Astrocyte (in vitro differentiated cells and primary cell): ENCODE results near the gene NUSAP1. TPM values are rescaled to one million over a fixed set of nuclear protein-coding genes. Genes with fewer than 3 reads are reported as not detected.
A peak's percentile ranks its signal among the peaks of the same experiment; 100 is the strongest.

Experiments used
- DNase-seq: peaks from one replicate; pipeline ENCODE4 v3.0.0-alpha.2; 2010; ENCODE audit warnings: low read depth
- FAIRE-seq: peaks from 2 replicates; lab custom pipeline; 2011; peaks lifted over from hg19 to GRCh38; lab: Jason Lieb, UNC
- H2AFZ ChIP-seq: 2 replicates; pipeline ENCODE4 v1.6.0; 2012; ENCODE audit warnings: low read depth, low read length, inconsistent platforms
- H3K27ac ChIP-seq: 2 replicates; pipeline ENCODE4 v1.5.1; 2011; ENCODE audit warnings: low read depth, low read length, inconsistent platforms
- H3K27me3 ChIP-seq: 2 replicates; pipeline ENCODE4 v1.6.0; 2011; ENCODE audit warnings: low read length, inconsistent platforms; ENCODE audit not compliant: insufficient read depth
- H3K36me3 ChIP-seq: 2 replicates; pipeline ENCODE4 v1.5.1; 2011; ENCODE audit warnings: low read length, inconsistent platforms; ENCODE audit not compliant: insufficient read depth
- H3K4me1 ChIP-seq: 2 replicates; pipeline ENCODE4 v1.5.1; 2011; ENCODE audit warnings: low read length, inconsistent platforms; ENCODE audit not compliant: insufficient read depth
- H3K4me2 ChIP-seq: 2 replicates; pipeline ENCODE4 v1.6.0; 2012; ENCODE audit warnings: low read length, inconsistent platforms
- H3K4me3 ChIP-seq: 2 replicates; pipeline ENCODE4 v1.5.1; 2011; ENCODE audit warnings: low read depth, mild to moderate bottlenecking, low read length, inconsistent platforms; ENCODE audit not compliant: insufficient read depth
- H3K79me2 ChIP-seq: 2 replicates; pipeline ENCODE4 v1.6.0; 2012; ENCODE audit warnings: mild to moderate bottlenecking, low read length, inconsistent platforms; ENCODE audit not compliant: insufficient read depth
- H3K9ac ChIP-seq: 2 replicates; pipeline ENCODE4 v1.6.0; 2012; ENCODE audit warnings: mild to moderate bottlenecking, low read length, inconsistent platforms
- H3K9me3 ChIP-seq: 2 replicates; pipeline ENCODE4 v1.5.1; 2012; ENCODE audit warnings: low read depth, mild to moderate bottlenecking, low read length, inconsistent platforms; ENCODE audit not compliant: insufficient read depth
- H4K20me1 ChIP-seq: 2 replicates; pipeline ENCODE4 v1.6.0; 2012; ENCODE audit warnings: low read length, inconsistent platforms; ENCODE audit not compliant: insufficient read depth
- H3K27ac Mint-ChIP-seq: one replicate; pipeline ENCODE4 v1.8.0; 2021; ENCODE audit warnings: mild to moderate bottlenecking, mixed read lengths; ENCODE audit not compliant: unreplicated experiment
- H3K27me3 Mint-ChIP-seq: one replicate; pipeline ENCODE4 v1.8.0; 2021; ENCODE audit warnings: low read depth, mixed read lengths; ENCODE audit not compliant: unreplicated experiment
- H3K36me3 Mint-ChIP-seq: one replicate; pipeline ENCODE4 v1.8.0; 2021; ENCODE audit warnings: low read depth, mixed read lengths; ENCODE audit not compliant: unreplicated experiment
- H3K4me1 Mint-ChIP-seq: one replicate; pipeline ENCODE4 v1.8.0; 2021; ENCODE audit warnings: low read depth, mixed read lengths; ENCODE audit not compliant: unreplicated experiment
- H3K4me3 Mint-ChIP-seq: one replicate; pipeline ENCODE4 v1.8.0; 2021; ENCODE audit warnings: mild to moderate bottlenecking, moderate library complexity, mixed read lengths; ENCODE audit not compliant: unreplicated experiment
- H3K9me3 Mint-ChIP-seq: one replicate; pipeline ENCODE4 v1.8.0; 2021; ENCODE audit warnings: mild to moderate bottlenecking, mixed read lengths; ENCODE audit not compliant: unreplicated experiment
- EZH2 ChIP-seq: IDR thresholded peaks from 2 replicates; pipeline ENCODE4 v1.6.1; 2012; ENCODE audit warnings: mild to moderate bottlenecking, low read length, inconsistent platforms; ENCODE audit not compliant: insufficient read depth
- total RNA-seq: library from RNA; stranded (reverse); gene quantifications from 2 replicates; pipeline ENCODE4 v1.2.1, GENCODE V29; 2021
- TF ChIP-seq, protein P1 (sequence below): IDR thresholded peaks from 2 replicates; pipeline ENCODE4 v1.5.1; 2011; ENCODE audit warnings: low read depth, mild to moderate bottlenecking, inconsistent platforms, low read length, moderate library complexity; ENCODE audit not compliant: insufficient read depth

Gene NUSAP1
- total RNA-seq, 1 donor from 2014 or later, result 7.7 TPM

DNA sequence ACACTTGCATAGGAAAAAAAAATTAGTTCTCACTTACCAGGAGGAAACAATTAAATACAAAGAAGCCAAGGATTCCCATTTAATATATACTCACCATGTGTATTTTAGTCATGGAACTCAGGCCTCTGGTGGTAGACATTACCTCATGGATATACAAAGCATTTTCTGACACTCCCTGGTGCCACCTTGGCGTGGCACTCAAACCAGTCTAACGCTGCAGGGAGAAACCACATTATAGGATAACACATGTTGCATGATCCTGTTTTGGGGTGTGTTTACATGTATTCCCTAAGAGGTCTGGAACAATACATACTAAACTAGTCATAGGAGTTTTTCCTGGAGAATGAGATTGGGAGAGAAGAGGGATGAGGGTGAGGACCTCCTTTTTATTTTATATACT is 78.3 kb downstream of the NUSAP1 start:
- Mint-ChIP-seq H3K27me3 (no peaks in the 10 kb centered on the region), H3K4me3 (no peak overlapping the region), H3K36me3 (no peaks in the 10 kb centered on the region), H3K4me1 (peaks cover 8% of the 10 kb centered on the region), H3K9me3 (no peaks in the 10 kb centered on the region), H3K27ac (no peak overlapping the region)
- FAIRE-seq (no peak), DNase-seq (no peak)
- H3K79me2 ChIP-seq, result peaks cover 6% of the 10 kb centered on the region
- no peak overlapping the region for H3K4me3 ChIP-seq
- no peaks in the 10 kb centered on the region for H3K27me3 ChIP-seq
- H3K4me1 ChIP-seq, result no peaks in the 10 kb centered on the region
- no peaks in the 10 kb centered on the region for H3K9me3 ChIP-seq
- no peak overlapping the region for H3K9ac ChIP-seq
- no peaks in the 10 kb centered on the region for H3K36me3 ChIP-seq
- H4K20me1 ChIP-seq, result no peaks in the 10 kb centered on the region
- no peak overlapping the region for H3K4me2 ChIP-seq
- H2AFZ ChIP-seq, result no peak overlapping the region
- TF ChIP-seq EZH2, result no peak
- H3K27ac ChIP-seq, result no peak overlapping the region

DNA sequence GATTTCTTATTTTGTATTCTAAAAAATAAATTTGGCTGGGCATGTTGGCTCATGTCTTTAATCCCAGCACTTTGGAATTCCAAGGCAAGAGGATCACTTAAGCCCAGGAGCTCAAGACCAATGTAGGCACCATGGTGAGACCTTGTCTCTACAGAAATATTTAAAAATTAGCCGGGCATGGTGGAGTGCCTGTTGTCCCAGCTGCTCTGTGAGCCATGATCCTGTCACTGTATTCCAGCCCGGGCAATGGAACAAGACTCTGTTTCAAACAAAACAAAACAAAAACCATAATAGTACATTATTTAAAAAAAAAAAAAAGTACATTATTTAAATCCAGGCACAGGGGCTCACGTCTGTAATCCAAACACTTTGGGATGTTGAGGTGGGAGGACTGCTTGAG is 78.8 kb downstream of the NUSAP1 start:
- Histone ChIP-seq H3K27me3 (no peaks in the 10 kb centered on the region), H2AFZ (no peak overlapping the region), H3K27ac (no peak overlapping the region), H3K36me3 (no peaks in the 10 kb centered on the region), H3K4me1 (no peaks in the 10 kb centered on the region), H3K4me3 (no peak overlapping the region), H3K79me2 (peaks cover 10% of the 10 kb centered on the region), H3K9ac (no peak overlapping the region), H3K4me2 (no peak overlapping the region), H3K9me3 (no peaks in the 10 kb centered on the region), H4K20me1 (no peaks in the 10 kb centered on the region)
- H3K36me3 Mint-ChIP-seq, result peaks cover 2% of the 10 kb centered on the region
- H3K4me3 Mint-ChIP-seq, result no peak overlapping the region
- H3K27ac Mint-ChIP-seq, result no peak overlapping the region
- H3K9me3 Mint-ChIP-seq, result no peaks in the 10 kb centered on the region
- FAIRE-seq (no peak), DNase-seq (no peak)
- no peaks in the 10 kb centered on the region for H3K27me3 Mint-ChIP-seq
- peaks cover 10% of the 10 kb centered on the region for H3K4me1 Mint-ChIP-seq
- TF ChIP-seq EZH2, result no peak
- TF ChIP-seq, protein P1, sequence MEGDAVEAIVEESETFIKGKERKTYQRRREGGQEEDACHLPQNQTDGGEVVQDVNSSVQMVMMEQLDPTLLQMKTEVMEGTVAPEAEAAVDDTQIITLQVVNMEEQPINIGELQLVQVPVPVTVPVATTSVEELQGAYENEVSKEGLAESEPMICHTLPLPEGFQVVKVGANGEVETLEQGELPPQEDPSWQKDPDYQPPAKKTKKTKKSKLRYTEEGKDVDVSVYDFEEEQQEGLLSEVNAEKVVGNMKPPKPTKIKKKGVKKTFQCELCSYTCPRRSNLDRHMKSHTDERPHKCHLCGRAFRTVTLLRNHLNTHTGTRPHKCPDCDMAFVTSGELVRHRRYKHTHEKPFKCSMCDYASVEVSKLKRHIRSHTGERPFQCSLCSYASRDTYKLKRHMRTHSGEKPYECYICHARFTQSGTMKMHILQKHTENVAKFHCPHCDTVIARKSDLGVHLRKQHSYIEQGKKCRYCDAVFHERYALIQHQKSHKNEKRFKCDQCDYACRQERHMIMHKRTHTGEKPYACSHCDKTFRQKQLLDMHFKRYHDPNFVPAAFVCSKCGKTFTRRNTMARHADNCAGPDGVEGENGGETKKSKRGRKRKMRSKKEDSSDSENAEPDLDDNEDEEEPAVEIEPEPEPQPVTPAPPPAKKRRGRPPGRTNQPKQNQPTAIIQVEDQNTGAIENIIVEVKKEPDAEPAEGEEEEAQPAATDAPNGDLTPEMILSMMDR, result no peak

DNA sequence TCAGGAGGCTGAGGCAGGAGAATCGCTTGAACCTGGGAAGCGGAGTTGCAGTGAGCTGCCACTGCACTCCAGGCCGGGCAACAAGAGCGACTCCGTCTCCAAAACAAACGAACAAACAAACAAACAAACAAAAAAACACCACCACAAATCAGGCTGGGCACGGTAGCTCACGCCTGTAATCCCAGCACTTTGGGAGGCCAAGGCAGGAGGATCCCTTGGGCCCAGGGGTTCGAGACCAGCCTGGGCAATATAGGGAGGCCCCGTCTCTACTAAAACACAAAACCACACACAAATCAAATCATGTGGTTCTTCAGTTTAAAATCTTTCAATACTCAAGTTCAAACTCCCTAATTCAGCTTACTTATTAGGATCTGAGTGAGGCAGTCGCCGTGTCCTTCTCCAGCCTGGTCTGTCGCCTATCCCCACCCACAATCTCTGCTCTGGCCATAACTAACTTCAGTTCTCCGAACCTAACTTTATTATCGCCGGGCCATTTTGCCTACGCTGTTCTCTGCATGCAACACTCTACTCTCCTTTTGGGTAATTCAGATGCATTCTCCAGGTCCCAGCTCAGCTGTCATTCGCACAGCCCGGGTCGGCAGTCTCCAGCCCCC is 83.6 kb downstream of the NUSAP1 start:
- Histone ChIP-seq H3K4me2 (peak overlapping the region; percentile 99), H3K36me3 (no peaks in the 10 kb centered on the region), H3K9ac (peak overlapping the region; percentile 95), H4K20me1 (peaks cover 36% of the 10 kb centered on the region), H3K27ac (peak overlapping the region; percentile 80), H3K4me1 (peaks cover 4% of the 10 kb centered on the region), H3K27me3 (no peaks in the 10 kb centered on the region), H3K4me3 (peak overlapping the region; percentile 92), H3K79me2 (peaks cover 55% of the 10 kb centered on the region), H2AFZ (peak overlapping the region; percentile 96), H3K9me3 (no peaks in the 10 kb centered on the region)
- H3K4me3 Mint-ChIP-seq, result peak overlapping the region; percentile 99
- H3K4me1 Mint-ChIP-seq, result peaks cover 14% of the 10 kb centered on the region
- no peak for DNase-seq
- peaks cover 3% of the 10 kb centered on the region for H3K36me3 Mint-ChIP-seq
- TF ChIP-seq EZH2, result no peak
- TF ChIP-seq, protein P1, result no peak
- peak overlapping the region; percentile 91 for H3K27ac Mint-ChIP-seq
- no peaks in the 10 kb centered on the region for H3K9me3 Mint-ChIP-seq
- no peaks in the 10 kb centered on the region for H3K27me3 Mint-ChIP-seq
- FAIRE-seq, result no peak
